C4-2B (cell line): ENCODE results near the gene SMIM14.

Experiments
- ZFX ChIP-seq: fragments of 450-650 bp; IDR thresholded peaks from 2 replicates; pipeline ENCODE4 v1.6.1; 2017
- TF ChIP-seq, protein P1 (sequence below): fragments of 450-650 bp; conservative IDR thresholded peaks from 2 replicates; pipeline ENCODE4 v1.5.1; 2017; ENCODE audit warnings: mild to moderate bottlenecking

DNA sequence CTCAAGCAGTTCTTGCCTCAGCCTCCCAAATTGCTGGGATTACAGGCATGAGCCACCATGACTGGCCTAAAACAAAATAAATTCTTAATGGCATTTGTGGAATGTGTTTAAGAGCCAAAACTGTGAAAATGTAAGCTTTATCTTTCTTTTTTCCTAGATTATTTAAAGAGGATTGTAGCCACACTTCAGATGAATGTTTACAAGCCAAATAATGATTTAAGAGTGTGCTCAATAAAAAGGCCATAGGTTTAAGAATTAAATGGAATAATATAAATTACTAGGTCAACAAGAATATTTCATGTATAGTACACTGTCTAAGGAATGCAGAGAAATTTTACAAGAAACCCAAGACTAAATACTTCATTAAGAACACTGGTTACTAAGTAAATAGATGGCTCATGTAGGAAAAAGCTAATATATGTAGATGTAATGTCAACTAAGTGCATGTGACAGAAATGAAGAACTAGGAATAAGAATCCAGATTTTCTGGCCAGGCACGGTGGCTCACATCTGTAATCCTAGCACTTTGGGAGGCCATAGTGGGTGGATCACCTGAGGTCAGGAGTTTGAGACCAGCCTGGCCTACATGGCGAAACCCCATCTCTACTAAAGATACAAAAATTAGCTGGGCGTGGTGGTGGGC lies 90.1 kb downstream of the SMIM14 start:
- TF ChIP-seq, protein P1, sequence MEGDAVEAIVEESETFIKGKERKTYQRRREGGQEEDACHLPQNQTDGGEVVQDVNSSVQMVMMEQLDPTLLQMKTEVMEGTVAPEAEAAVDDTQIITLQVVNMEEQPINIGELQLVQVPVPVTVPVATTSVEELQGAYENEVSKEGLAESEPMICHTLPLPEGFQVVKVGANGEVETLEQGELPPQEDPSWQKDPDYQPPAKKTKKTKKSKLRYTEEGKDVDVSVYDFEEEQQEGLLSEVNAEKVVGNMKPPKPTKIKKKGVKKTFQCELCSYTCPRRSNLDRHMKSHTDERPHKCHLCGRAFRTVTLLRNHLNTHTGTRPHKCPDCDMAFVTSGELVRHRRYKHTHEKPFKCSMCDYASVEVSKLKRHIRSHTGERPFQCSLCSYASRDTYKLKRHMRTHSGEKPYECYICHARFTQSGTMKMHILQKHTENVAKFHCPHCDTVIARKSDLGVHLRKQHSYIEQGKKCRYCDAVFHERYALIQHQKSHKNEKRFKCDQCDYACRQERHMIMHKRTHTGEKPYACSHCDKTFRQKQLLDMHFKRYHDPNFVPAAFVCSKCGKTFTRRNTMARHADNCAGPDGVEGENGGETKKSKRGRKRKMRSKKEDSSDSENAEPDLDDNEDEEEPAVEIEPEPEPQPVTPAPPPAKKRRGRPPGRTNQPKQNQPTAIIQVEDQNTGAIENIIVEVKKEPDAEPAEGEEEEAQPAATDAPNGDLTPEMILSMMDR = no peak
- TF ChIP-seq ZFX = no peak
